C4-2B (cell line): ENCODE data around the gene SEBOX.

Experiments
- H3K27ac ChIP-seq: fragments of 450-650 bp; 2 replicates; pipeline ENCODE4 v1.5.1; 2017
- ZFX ChIP-seq: fragments of 450-650 bp; IDR thresholded peaks from 2 replicates; pipeline ENCODE4 v1.6.1; 2017
- TF ChIP-seq, protein P1 (sequence below): fragments of 450-650 bp; conservative IDR thresholded peaks from 2 replicates; pipeline ENCODE4 v1.5.1; 2017; ENCODE audit warnings: mild to moderate bottlenecking

Gene SEBOX

DNA sequence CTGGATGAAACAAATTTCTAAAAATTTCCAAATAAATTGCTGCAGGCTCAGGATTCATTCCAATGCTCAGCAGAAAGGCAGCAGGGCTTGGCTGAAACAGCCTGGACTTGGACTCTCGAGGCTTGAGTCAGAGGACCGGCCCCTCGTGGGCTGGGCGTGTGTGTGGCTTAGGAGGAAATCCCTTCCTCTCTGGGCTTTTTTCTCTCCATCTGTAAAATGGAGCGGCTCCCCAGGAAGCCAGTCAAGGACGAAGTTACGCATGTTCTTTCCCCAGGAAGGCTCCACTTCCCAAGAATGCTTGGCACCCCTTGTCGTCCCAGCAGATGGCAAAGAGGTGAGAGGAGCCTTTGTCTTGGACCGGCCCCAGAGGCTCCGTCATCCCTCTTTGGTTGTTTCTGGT is 27.5 kb upstream of the SEBOX start:
- TF ChIP-seq, protein P1, sequence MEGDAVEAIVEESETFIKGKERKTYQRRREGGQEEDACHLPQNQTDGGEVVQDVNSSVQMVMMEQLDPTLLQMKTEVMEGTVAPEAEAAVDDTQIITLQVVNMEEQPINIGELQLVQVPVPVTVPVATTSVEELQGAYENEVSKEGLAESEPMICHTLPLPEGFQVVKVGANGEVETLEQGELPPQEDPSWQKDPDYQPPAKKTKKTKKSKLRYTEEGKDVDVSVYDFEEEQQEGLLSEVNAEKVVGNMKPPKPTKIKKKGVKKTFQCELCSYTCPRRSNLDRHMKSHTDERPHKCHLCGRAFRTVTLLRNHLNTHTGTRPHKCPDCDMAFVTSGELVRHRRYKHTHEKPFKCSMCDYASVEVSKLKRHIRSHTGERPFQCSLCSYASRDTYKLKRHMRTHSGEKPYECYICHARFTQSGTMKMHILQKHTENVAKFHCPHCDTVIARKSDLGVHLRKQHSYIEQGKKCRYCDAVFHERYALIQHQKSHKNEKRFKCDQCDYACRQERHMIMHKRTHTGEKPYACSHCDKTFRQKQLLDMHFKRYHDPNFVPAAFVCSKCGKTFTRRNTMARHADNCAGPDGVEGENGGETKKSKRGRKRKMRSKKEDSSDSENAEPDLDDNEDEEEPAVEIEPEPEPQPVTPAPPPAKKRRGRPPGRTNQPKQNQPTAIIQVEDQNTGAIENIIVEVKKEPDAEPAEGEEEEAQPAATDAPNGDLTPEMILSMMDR, result no peak
- TF ChIP-seq ZFX, result no peak

DNA sequence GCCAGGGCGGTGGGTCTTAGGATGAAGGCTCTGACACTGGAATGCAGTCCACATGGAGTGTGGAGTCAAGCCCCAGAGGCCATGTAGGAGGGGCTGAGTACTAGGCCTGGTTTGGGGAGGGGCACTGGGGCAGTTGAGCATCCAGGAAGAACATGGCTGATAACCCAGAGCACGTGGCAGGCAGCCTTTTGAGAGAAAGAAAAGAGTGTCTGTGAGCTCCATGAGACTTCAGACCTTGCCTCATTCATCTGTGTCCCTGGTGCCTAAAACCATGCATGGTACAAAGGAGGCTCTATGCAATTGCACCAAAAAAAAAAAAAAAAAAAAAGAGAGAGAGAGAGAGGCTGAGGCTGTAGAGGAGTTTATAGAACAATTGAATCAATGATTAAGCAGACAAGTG is 26.4 kb upstream of the SEBOX start:
- TF ChIP-seq, protein P1, result no peak
- no peak for TF ChIP-seq ZFX
- no peak overlapping the region for H3K27ac ChIP-seq

More for the DNA sequence above, 27.5 kb upstream of the SEBOX start:
- H3K27ac ChIP-seq, result no peak overlapping the region

DNA sequence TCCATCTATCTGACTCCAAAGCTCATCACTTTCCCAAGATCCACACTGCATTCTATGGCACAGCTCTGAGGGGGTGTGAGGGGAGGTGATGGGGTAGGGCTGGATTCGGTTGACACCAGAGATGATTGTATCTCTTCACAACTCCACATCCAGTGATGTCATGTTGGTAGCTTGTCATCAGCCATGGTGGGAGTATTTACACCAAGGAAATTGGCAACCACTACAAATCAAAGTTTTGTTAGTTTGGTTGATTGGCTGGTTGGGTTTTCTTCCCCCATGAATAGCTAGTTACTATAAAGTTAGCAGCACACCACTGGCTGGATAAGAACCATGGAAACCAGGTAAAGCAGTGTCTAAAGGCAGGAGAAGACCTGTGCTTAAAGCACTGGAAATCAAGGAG is 26.0 kb upstream of the SEBOX start:
- TF ChIP-seq, protein P1, result no peak
- H3K27ac ChIP-seq, result no peak overlapping the region

DNA sequence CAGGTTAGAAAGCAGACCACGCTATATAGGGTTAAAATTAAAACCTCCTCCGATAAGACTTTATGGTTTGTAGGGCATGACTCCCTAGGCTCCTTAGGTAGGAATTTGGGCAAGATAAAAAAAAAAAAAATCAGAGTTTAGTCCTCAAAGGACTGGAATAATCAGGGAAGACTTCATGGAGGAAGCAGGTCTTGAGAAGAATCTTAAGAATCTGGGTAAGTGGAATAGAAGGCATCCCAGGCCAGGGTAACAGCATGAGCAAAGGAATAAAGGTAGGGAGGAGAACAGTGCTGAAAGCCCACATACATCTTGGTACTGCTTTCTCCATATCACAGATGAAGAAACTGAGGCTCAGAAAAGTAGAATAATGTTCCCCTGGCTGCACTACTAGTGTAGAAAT is 25.6 kb upstream of the SEBOX start:
- TF ChIP-seq, protein P1, result no peak
- TF ChIP-seq ZFX, result no peak
- H3K27ac ChIP-seq, result no peak overlapping the region

DNA sequence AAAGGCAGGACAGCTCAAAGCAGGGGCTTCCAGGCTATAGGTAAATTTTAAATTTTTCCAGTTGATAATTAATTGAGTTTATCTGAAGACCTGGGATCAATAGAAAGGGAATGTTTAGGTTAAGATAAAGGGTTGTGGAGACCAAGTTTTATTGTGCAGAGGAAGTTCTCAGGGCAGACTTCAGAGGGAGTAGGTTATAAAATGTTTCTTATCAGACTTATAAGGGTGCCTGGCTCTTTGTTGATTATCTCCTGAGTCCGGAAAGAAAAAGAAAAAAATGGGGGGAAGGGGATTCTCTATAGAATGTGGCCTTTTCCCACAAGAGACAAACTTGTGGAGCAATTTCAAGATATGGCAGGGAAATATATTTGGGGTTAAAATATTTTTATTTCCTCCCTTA is 25.1 kb upstream of the SEBOX start:
- no peak for TF ChIP-seq ZFX
- TF ChIP-seq, protein P1, result no peak
- no peak overlapping the region for H3K27ac ChIP-seq

DNA sequence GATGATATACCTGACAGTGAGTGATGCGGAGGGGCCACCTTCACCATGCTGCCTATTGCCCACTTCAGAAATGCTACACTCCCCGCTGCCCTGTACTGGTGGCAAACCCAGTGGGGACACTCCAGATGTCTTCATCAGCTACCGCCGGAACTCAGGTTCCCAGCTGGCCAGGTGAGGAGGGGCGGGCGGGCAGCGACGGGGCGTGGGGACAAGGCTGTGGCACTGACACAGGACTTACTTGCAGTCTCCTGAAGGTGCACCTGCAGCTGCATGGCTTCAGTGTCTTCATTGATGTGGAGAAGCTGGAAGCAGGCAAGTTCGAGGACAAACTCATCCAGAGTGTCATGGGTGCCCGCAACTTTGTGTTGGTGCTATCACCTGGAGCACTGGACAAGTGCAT is 23.1 kb upstream of the SEBOX start:
- no peak overlapping the region for H3K27ac ChIP-seq
- TF ChIP-seq, protein P1, result no peak
- TF ChIP-seq ZFX, result no peak

DNA sequence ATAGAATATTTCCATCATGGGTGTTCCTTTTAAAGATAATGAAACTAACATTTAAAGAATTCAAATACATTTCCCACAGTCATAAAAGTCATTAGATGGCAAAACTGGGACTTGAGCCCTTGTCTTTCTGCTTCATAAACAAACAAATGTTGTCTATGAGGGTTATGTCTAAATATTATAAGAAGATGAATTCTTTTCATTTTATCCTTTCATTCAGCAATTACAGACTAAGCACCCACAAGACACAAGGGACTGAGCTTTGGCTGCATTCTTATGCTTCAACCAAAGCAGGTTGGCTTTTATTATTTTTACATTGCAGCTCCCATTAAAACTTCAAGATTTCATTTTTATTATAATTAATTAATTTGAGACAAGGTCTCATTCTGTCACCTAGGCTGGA is 21.4 kb upstream of the SEBOX start:
- TF ChIP-seq, protein P1, result no peak
- TF ChIP-seq ZFX, result no peak
- no peak overlapping the region for H3K27ac ChIP-seq
